Endothelial cell (in vitro differentiated cells): ENCODE measurements around the gene COL4A5. TPM values are rescaled to one million over a fixed set of nuclear protein-coding genes. Genes with fewer than 3 reads are reported as not detected.

Experiments used
- DNase-seq: peaks from one replicate; pipeline ENCODE4 v3.0.0; 2021; ENCODE audit warnings: low spot score
- H3K27ac Mint-ChIP-seq: one replicate; pipeline ENCODE4 v1.8.0; 2021; ENCODE audit warnings: mixed read lengths, inconsistent platforms; ENCODE audit not compliant: unreplicated experiment
- H3K27me3 Mint-ChIP-seq: one replicate; pipeline ENCODE4 v1.8.0; 2021; ENCODE audit warnings: mild to moderate bottlenecking, moderate library complexity, mixed read lengths, inconsistent platforms; ENCODE audit not compliant: unreplicated experiment
- H3K36me3 Mint-ChIP-seq: one replicate; pipeline ENCODE4 v1.8.0; 2021; ENCODE audit warnings: mild to moderate bottlenecking, low read depth, mixed read lengths, inconsistent platforms; ENCODE audit not compliant: unreplicated experiment
- H3K4me1 Mint-ChIP-seq: one replicate; pipeline ENCODE4 v1.8.0; 2021; ENCODE audit warnings: mild to moderate bottlenecking, mixed read lengths, inconsistent platforms; ENCODE audit not compliant: unreplicated experiment
- H3K4me3 Mint-ChIP-seq: one replicate; pipeline ENCODE4 v1.8.0; 2021; ENCODE audit warnings: mild to moderate bottlenecking, mixed read lengths, inconsistent platforms; ENCODE audit not compliant: unreplicated experiment
- H3K9me3 Mint-ChIP-seq: one replicate; pipeline ENCODE4 v1.8.0; 2021; ENCODE audit warnings: mixed read lengths, inconsistent platforms; ENCODE audit not compliant: unreplicated experiment
- total RNA-seq: library from RNA; stranded (reverse); fragmentation: NEBNext Ultra II Directional; extraction: Animal tissue kit (Norgen Biotek cat#: 25700); gene quantifications from one replicate; pipeline ENCODE4 v1.2.1, GENCODE V29; 2021; ENCODE audit not compliant: unreplicated experiment
- TF ChIP-seq, protein P1 (sequence below): fragments of 200-600 bp; sonication (generic); IDR thresholded peaks from one replicate; pipeline ENCODE4 v1.5.0; 2021; ENCODE audit warnings: antibody characterized with exemption; ENCODE audit not compliant: unreplicated experiment

The COL4A5 gene
- total RNA-seq, 1 donor from 2014 or later: 54.6 TPM

DNA sequence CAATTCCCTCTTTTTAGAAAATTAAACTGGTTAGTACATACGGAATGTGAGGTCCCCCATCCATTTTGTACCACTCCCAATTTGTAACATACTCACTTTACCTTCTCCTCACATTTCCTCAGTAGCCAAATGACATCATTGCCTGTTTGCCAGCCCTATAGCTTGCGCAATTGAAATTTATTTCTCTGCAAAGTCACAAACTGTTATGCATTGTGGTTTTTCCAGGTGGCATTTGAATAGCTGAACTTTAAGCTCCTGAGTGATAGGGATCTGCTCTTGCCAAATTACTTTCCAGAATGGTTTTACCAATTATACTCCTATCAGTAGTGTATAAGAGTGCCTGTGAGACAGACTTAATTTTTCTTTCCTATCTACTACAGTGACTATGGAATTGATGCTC lies 7.7 kb downstream of the COL4A5 start:
- TF ChIP-seq, protein P1, sequence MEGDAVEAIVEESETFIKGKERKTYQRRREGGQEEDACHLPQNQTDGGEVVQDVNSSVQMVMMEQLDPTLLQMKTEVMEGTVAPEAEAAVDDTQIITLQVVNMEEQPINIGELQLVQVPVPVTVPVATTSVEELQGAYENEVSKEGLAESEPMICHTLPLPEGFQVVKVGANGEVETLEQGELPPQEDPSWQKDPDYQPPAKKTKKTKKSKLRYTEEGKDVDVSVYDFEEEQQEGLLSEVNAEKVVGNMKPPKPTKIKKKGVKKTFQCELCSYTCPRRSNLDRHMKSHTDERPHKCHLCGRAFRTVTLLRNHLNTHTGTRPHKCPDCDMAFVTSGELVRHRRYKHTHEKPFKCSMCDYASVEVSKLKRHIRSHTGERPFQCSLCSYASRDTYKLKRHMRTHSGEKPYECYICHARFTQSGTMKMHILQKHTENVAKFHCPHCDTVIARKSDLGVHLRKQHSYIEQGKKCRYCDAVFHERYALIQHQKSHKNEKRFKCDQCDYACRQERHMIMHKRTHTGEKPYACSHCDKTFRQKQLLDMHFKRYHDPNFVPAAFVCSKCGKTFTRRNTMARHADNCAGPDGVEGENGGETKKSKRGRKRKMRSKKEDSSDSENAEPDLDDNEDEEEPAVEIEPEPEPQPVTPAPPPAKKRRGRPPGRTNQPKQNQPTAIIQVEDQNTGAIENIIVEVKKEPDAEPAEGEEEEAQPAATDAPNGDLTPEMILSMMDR: no peak

DNA sequence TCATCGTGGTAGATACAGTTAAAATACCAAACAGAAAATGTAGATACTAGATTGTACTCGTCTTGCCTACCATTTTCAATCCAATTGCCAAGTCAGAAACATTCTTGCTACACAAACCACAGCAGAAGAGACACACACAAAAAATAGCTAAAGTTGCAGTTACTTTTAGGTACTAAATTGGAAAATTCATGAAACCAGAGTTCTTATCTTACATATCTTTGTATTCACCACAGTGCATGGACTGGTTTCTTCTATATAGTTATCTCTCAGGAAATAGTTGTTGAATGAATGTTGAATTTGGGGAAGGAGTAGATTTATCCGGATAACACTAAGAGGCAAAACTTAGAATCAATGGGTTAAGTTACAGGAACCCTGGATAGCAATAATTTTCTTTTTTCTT lies 14.2 kb downstream of the COL4A5 start:
- no peaks in the 10 kb centered on the region for H3K4me1 Mint-ChIP-seq
- H3K4me3 Mint-ChIP-seq: no peak overlapping the region
- no peaks in the 10 kb centered on the region for H3K9me3 Mint-ChIP-seq
- H3K27me3 Mint-ChIP-seq: peaks cover 2% of the 10 kb centered on the region
- TF ChIP-seq, protein P1: no peak
- H3K27ac Mint-ChIP-seq: no peak overlapping the region
- no peaks in the 10 kb centered on the region for H3K36me3 Mint-ChIP-seq
- no peak for DNase-seq

More for the DNA sequence above, 7.7 kb downstream of the COL4A5 start:
- Mint-ChIP-seq H3K27ac (no peak overlapping the region), H3K4me3 (no peak overlapping the region), H3K36me3 (peaks cover 3% of the 10 kb centered on the region), H3K9me3 (no peaks in the 10 kb centered on the region), H3K27me3 (peaks cover 2% of the 10 kb centered on the region), H3K4me1 (peaks cover 3% of the 10 kb centered on the region)
- DNase-seq: no peak

DNA sequence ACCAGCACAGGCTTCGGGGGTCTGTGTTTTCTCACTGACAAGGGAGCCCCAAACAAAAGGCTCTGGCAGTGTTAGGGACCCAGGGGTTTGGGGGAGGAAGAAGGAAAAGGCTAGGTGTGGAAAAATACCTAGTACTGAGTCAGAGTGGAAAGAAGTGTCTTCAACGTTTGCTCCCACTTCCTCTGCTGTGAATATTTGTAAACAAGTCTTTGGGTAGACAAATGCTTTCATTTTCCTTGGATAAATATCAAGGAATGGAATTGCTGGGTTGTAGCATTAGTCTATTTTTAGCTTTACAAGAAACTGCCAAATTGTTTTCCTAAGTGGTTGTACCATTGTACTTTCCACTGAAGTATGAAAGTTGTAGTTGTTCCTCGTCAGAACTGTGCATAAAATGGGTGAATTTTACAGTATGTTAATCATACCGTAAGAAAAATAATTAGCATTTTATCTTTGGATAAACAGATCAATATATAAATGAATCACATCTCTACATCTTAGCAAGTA lies 17.4 kb downstream of the COL4A5 start:
- H3K36me3 Mint-ChIP-seq: no peaks in the 10 kb centered on the region
- no peaks in the 10 kb centered on the region for H3K9me3 Mint-ChIP-seq
- no peaks in the 10 kb centered on the region for H3K27me3 Mint-ChIP-seq
- H3K27ac Mint-ChIP-seq: no peak overlapping the region
- no peak for DNase-seq
- H3K4me3 Mint-ChIP-seq: no peak overlapping the region
- H3K4me1 Mint-ChIP-seq: no peaks in the 10 kb centered on the region
- TF ChIP-seq, protein P1: no peak

DNA sequence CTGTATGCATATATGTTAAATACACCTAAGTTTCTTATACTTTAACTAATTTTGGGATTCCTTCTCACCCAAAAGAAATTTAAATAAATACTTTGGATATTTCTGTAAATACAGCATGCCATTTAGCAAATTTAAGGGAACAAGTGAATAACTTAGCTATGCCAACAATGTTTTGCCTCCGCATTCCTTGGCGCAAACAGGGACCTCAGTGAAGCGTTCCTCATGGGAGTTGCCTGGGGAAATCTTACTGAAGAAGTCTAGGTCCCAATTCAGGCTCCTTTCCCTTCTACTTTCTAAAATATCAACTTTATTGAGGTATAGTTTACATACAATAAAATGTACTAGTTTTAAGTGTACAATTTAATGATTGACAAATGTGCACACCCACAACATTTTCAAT lies 25.0 kb downstream of the COL4A5 start:
- Mint-ChIP-seq H3K4me3 (no peak overlapping the region), H3K9me3 (no peaks in the 10 kb centered on the region), H3K36me3 (no peaks in the 10 kb centered on the region), H3K4me1 (no peaks in the 10 kb centered on the region), H3K27me3 (no peaks in the 10 kb centered on the region), H3K27ac (no peak overlapping the region)
- TF ChIP-seq, protein P1: no peak
- DNase-seq: no peak

DNA sequence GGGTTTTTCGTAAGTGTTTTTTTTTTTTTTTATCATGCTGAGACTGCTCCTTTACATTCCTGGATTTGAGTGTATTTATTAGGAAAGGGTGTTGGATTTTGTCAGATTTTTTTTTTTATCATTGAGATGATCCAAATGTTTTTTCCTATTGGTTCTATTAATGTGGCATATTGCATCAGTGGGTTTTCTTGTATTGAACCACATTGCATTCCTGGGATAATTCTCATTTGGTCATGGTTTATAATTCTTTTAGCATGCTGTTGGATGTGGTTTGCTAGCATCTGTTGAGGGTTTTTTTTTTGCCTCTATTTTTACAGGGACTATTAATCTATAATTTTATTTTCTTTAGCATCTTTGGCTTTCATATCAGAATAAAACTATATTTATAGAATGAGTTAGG lies 28.8 kb downstream of the COL4A5 start:
- no peak for DNase-seq
- Mint-ChIP-seq H3K36me3 (no peaks in the 10 kb centered on the region), H3K27ac (no peak overlapping the region), H3K4me3 (no peak overlapping the region), H3K9me3 (no peaks in the 10 kb centered on the region), H3K27me3 (no peaks in the 10 kb centered on the region), H3K4me1 (no peaks in the 10 kb centered on the region)
- TF ChIP-seq, protein P1: no peak
